GM12878 (cell line): ENCODE measurements around the gene SNRPA1. TPM values are rescaled to one million over a fixed set of nuclear protein-coding genes. Genes with fewer than 3 reads are reported as not detected.

Experiments used
- ATAC-seq: fragments of 200-7000 bp; cut with Tn5 transposase; 3 replicates; pipeline ENCODE4 v1.9.1; 2020; ENCODE audit warnings: mild to moderate bottlenecking, moderate library complexity
- BruUV-seq: library from RNA; stranded (reverse); fragments of 400-500 nt; replicated peaks from 2 replicates; lab custom pipeline; 2021; lab: Mats Ljungman, UMichigan
- CTCF ChIA-PET: fragments of 300-600 bp; sonication (Branson Sonifier 250); formaldehyde crosslinking; extraction: SDS; loops from one replicate; lab custom pipeline; 2021; ENCODE audit warnings: inconsistent platforms; lab: Yijun Ruan, JAX
- POLR2A ChIA-PET: fragments of 350-600 bp; formaldehyde crosslinking; extraction: SDS; loops from one replicate; lab custom pipeline; 2021; ENCODE audit warnings: inconsistent platforms; lab: Charles Lee
- RAD21 ChIA-PET: fragments of 300-600 bp; sonication (Branson Sonifier 250); formaldehyde crosslinking; loops from one replicate; lab custom pipeline; 2023; ENCODE audit warnings: antibody characterized with exemption; ENCODE audit not compliant: unreplicated experiment; lab: Charles Lee
- SMC1A ChIA-PET: fragments of 300-600 bp; sonication (Branson Sonifier 250); formaldehyde crosslinking; loops from one replicate; lab custom pipeline; 2023; ENCODE audit not compliant: unreplicated experiment, uncharacterized antibody; lab: Charles Lee
- DNase-seq: peaks from one replicate; pipeline ENCODE4 v3.0.0-alpha.2; 2011; ENCODE audit warnings: low read depth, low spot score
- FAIRE-seq: peaks from 3 replicates; lab custom pipeline; 2011; peaks lifted over from hg19 to GRCh38; lab: Jason Lieb, UNC
- H2AFZ ChIP-seq: 2 replicates; pipeline ENCODE4 v1.6.0; 2011; ENCODE audit warnings: low read depth, low read length, control low read depth; ENCODE audit not compliant: control insufficient read depth
- H3K27ac ChIP-seq: 2 replicates; pipeline ENCODE4 v1.5.1; 2011; ENCODE audit warnings: control low read depth; ENCODE audit not compliant: control insufficient read depth, insufficient read depth
- H3K27me3 ChIP-seq, 2 experiments: replicated peaks in 1 of 2; 2 replicates each; pipeline versions ENCODE4 v1.6.0 to v1.6.1; 2011; ENCODE audit warnings: low read length in 1 of 2; ENCODE audit not compliant: control insufficient read depth in 2 of 2, insufficient read depth in 2 of 2
- H3K36me3 ChIP-seq, 2 experiments: 2 replicates each; pipeline ENCODE4 v1.5.1; 2011; ENCODE audit warnings: low read length in 1 of 2; ENCODE audit not compliant: control insufficient read depth in 2 of 2, insufficient read depth in 2 of 2
- H3K4me1 ChIP-seq: 2 replicates; pipeline ENCODE4 v1.6.1; 2011; ENCODE audit warnings: mild to moderate bottlenecking, low read length, moderate library complexity, mixed read lengths; ENCODE audit not compliant: control insufficient read depth, insufficient read depth
- H3K4me2 ChIP-seq: 2 replicates; pipeline ENCODE4 v1.6.0; 2011; ENCODE audit warnings: control low read depth; ENCODE audit not compliant: control insufficient read depth, insufficient read depth
- H3K4me3 ChIP-seq: fragments of 200-600 bp; sonication (generic); 2 replicates; pipeline ENCODE4 v1.5.1; 2016
- H3K79me2 ChIP-seq: 2 replicates; pipeline ENCODE4 v1.6.0; 2011; ENCODE audit warnings: low read length; ENCODE audit not compliant: control insufficient read depth, insufficient read depth
- H3K9ac ChIP-seq: 2 replicates; pipeline ENCODE4 v1.8.0; 2011; ENCODE audit warnings: low read length, control low read depth, mixed read lengths; ENCODE audit not compliant: control insufficient read depth, insufficient read depth
- H3K9me3 ChIP-seq: replicated peaks from 3 replicates; pipeline ENCODE4 v1.5.1; 2011; ENCODE audit warnings: mild to moderate bottlenecking, low read length; ENCODE audit not compliant: control insufficient read depth, insufficient read depth
- H4K20me1 ChIP-seq: 2 replicates; pipeline ENCODE4 v1.6.0; 2011; ENCODE audit not compliant: control insufficient read depth, insufficient read depth
- IRF4 ChIP-seq: IDR thresholded peaks from 2 replicates; pipeline ENCODE4 v1.6.1; 2011; ENCODE audit warnings: low read depth, low read length
- LARP7 ChIP-seq: fragments of 450-650 bp; IDR thresholded peaks from 2 replicates; pipeline ENCODE4 v1.6.1; 2017; ENCODE audit warnings: mild to moderate bottlenecking
- RAD21 ChIP-seq: IDR thresholded peaks from 2 replicates; pipeline ENCODE4 v1.6.1; 2011; ENCODE audit warnings: mild to moderate bottlenecking, low read depth, low read length, moderate library complexity; ENCODE audit not compliant: insufficient read depth
- RUNX3 ChIP-seq: IDR thresholded peaks from 2 replicates; pipeline ENCODE4 v1.6.1; 2012; ENCODE audit warnings: low read length, inconsistent platforms
- SMC3 ChIP-seq: IDR thresholded peaks from 2 replicates; pipeline ENCODE4 v1.6.1; 2011; ENCODE audit warnings: low read length, improper control_type of control experiment, borderline replicate concordance
- TBL1XR1 ChIP-seq: IDR thresholded peaks from 2 replicates; pipeline ENCODE4 v1.6.1; 2012; ENCODE audit warnings: low read depth, low read length, improper control_type of control experiment
- WGBS: methylation state at CpG from one replicate; pipeline ENCODE4 v1.1.6; 2016; ENCODE audit warnings: low lambda C conversion rate; ENCODE audit not compliant: insufficient replicate concordance, insufficient coverage; ENCODE audit errors: missing lambda C conversion rate; 5-methylcytosine and 5-hydroxymethylcytosine counted together
- in situ Hi-C: fragments of 300-500 bp; cut with MboI; formaldehyde crosslinking; loops from 9 replicates; pipeline ENCODE4 v1.14.3; 2018; ENCODE audit warnings: mixed read lengths
- intact Hi-C: fragments of 100-400 bp; cut with micrococcal nuclease; formaldehyde crosslinking; loops from one replicate; pipeline ENCODE4 v1.14.2; 2022; ENCODE audit not compliant: unreplicated experiment
- polyA plus RNA-seq, 11 experiments: library from polyadenylated mRNA; depleted of rRNA in 4 of 11; unstranded in 6 of 11; stranded (reverse) in 5 of 11; fragments of >200 nt; fragmentation: Nextera tagmentation in 4 of 11; fragmentation: Illumina TruSeq in 1 of 11; extraction: Ambion mirVana in 4 of 11; extraction: Trizol in 1 of 11; gene quantifications; 1 replicate in 1 of 11; 2 replicates in 10 of 11; pipeline versions ENCODE4 v1.2.1 to v1.2.3, GENCODE V29; 2011 to 2016; ENCODE audit warnings: inconsistent platforms in 2 of 11, missing spikeins in 2 of 11, low read depth in 1 of 11
- total RNA-seq, 4 experiments: library from RNA; depleted of rRNA in 3 of 4; stranded (reverse); fragments of >200 nt in 3 of 4; fragmentation: Illumina TruSeq in 1 of 4; extraction: Trizol in 1 of 4; gene quantifications; 2 replicates each; pipeline versions ENCODE4 v1.2.1 to v1.2.3, GENCODE V29; 2013 to 2021
- TF ChIP-seq, protein P1 (sequence below), 3 experiments: IDR thresholded peaks in 2 of 3; conservative IDR thresholded peaks in 1 of 3; 2 replicates each; pipeline ENCODE4 v1.5.1; 2011; ENCODE audit warnings: low read depth in 3 of 3, low read length in 3 of 3, mild to moderate bottlenecking in 3 of 3, control low read depth in 2 of 3, moderate library complexity in 2 of 3, inconsistent platforms in 1 of 3, mixed read lengths in 1 of 3; ENCODE audit not compliant: control insufficient read depth in 2 of 3, insufficient read depth in 1 of 3; ENCODE audit errors: extremely low read depth in 1 of 3
- TF ChIP-seq, protein P2 (sequence below): fragments of 450-650 bp; formaldehyde crosslinking; IDR thresholded peaks from 2 replicates; pipeline ENCODE4 v1.5.0; 2022; ENCODE audit warnings: mild to moderate bottlenecking, missing genetic modification characterization

Gene SNRPA1
- total and polyA plus RNA-seq, 10 of the 15 experiments (the other 5 are each of a cell fraction or from before 2014, with no cell fraction given), result 59.9 to 267 (median 161) TPM

DNA sequence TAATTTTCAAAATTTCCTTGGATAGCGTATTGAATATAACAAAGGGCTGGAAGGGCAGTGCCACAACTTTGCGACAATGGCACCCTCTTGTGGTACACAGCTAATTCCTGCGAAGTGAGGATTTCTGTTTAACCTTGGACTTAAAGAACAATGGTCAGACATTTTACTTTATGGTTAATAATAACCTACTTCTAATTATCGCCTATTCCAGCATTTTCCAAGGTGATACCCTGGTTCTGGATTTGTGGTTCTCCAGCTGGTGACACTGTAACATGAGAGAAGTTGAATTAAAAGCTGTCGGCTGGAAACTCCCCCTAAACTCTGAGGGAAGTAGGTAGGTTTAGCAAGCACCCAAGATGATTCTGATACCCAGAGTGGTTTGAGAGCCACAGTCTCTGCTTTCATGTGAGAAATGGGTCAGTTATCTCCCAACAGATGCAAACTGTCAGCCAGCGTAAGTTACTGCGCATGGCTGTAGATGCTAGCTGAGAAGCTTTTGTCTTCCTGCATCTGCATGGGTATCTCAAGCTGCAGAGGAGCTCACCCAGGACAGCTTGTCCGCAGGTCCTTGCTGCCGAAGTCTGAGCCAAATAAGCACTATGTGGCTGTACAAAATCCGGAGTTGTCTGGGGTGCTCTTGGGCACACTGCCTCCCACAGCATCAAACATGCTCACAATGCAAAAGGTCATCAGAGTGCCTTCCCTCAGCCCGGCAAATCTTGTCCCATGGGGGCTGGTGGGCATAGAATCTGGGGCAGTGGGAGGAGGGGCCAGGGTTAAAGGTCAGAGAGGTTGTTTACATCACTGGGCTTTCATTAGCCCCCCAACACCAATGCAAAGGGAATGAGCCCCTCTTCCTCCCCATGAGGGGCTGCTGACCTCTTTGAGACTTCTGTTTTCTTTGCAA is 36.6 kb downstream of the SNRPA1 start (continued):
- 0 out of 2 replicates have a peak, but pooled peaks have one; percentile 34 for TF ChIP-seq TBL1XR1
- no peak for TF ChIP-seq IRF4

DNA sequence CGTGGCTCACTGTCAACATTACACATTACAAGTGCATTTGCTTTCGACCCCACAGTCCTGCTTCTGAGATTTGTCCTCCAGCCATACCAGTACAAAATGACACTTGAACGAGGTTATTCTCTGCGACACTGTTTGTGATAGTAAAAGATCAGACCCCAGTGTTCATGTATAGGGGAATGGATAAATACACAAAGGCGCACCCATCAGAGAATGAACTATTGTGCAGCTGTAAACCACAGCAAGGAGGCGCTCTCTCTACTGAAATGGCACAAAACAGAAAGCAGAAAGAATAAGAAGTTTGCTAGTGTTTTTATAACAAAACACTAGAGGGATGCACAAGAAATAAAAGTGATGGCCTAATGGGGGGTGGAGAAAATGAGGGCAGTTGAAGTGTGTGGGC is 38.3 kb downstream of the SNRPA1 start:
- Histone ChIP-seq H3K4me2 (no peak overlapping the region), H3K27me3 (no peaks in the 10 kb centered on the region), H4K20me1 (no peaks in the 10 kb centered on the region), H3K79me2 (peaks cover under 1% of the 10 kb centered on the region), H3K4me3 (no peak overlapping the region), H3K4me1 (peaks cover 6% of the 10 kb centered on the region), H3K9ac (no peak overlapping the region), H2AFZ (no peak overlapping the region), H3K36me3 (no peaks in the 10 kb centered on the region), H3K27ac (no peak overlapping the region), H3K9me3 (no peaks in the 10 kb centered on the region)
- WGBS, result 60% methylated on average over 6 of the region's 6 CpGs
- in situ Hi-C loops, result no loop called here
- POLR2A ChIA-PET, result no interaction called here
- CTCF ChIA-PET, result interaction anchor here (1.0 to 6.5 kb wide), 19 partner anchors 10 to 249 kb away, joined by 3 to 126 read pairs (median 9); partner anchors contain the start of gene SNRPA1
- TF ChIP-seq, protein P1, sequence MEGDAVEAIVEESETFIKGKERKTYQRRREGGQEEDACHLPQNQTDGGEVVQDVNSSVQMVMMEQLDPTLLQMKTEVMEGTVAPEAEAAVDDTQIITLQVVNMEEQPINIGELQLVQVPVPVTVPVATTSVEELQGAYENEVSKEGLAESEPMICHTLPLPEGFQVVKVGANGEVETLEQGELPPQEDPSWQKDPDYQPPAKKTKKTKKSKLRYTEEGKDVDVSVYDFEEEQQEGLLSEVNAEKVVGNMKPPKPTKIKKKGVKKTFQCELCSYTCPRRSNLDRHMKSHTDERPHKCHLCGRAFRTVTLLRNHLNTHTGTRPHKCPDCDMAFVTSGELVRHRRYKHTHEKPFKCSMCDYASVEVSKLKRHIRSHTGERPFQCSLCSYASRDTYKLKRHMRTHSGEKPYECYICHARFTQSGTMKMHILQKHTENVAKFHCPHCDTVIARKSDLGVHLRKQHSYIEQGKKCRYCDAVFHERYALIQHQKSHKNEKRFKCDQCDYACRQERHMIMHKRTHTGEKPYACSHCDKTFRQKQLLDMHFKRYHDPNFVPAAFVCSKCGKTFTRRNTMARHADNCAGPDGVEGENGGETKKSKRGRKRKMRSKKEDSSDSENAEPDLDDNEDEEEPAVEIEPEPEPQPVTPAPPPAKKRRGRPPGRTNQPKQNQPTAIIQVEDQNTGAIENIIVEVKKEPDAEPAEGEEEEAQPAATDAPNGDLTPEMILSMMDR (IDR thresholded peaks at IDR 0.05 in 2 of 3, conservative IDR thresholded peaks at IDR 0.05 in 1 of 3; ENCODE audit: control insufficient read depth in 2 of 3, extremely low read depth in 1 of 3, insufficient read depth in 1 of 3, low read depth in 3 of 3, low read length in 3 of 3), result peak; percentile 50 to 67 (median 61)
- TF ChIP-seq RUNX3 (peak; percentile 65), LARP7 (no peak), SMC3 (peak; percentile 52; the same call in 1 of the 2 replicates), RAD21 (peak; percentile 46)
- TF ChIP-seq, protein P2, sequence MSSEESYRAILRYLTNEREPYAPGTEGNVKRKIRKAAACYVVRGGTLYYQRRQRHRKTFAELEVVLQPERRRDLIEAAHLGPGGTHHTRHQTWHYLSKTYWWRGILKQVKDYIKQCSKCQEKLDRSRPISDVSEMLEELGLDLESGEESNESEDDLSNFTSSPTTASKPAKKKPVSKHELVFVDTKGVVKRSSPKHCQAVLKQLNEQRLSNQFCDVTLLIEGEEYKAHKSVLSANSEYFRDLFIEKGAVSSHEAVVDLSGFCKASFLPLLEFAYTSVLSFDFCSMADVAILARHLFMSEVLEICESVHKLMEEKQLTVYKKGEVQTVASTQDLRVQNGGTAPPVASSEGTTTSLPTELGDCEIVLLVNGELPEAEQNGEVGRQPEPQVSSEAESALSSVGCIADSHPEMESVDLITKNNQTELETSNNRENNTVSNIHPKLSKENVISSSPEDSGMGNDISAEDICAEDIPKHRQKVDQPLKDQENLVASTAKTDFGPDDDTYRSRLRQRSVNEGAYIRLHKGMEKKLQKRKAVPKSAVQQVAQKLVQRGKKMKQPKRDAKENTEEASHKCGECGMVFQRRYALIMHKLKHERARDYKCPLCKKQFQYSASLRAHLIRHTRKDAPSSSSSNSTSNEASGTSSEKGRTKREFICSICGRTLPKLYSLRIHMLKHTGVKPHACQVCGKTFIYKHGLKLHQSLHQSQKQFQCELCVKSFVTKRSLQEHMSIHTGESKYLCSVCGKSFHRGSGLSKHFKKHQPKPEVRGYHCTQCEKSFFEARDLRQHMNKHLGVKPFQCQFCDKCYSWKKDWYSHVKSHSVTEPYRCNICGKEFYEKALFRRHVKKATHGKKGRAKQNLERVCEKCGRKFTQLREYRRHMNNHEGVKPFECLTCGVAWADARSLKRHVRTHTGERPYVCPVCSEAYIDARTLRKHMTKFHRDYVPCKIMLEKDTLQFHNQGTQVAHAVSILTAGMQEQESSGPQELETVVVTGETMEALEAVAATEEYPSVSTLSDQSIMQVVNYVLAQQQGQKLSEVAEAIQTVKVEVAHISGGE (CRISPR knock-in tag), result no peak
- SMC1A ChIA-PET, result interaction anchor here (1.2 to 4.5 kb wide), 11 partner anchors 9 to 339 kb away, joined by 4 to 38 read pairs (median 12); partner anchors contain the start of gene LRRK1
- DNase-seq (no peak), FAIRE-seq (no peak), ATAC-seq (peak; percentile 8; the same call in 1 of the 3 replicates)
- intact Hi-C loops, result loop anchor here (5.0 kb wide), 1 partner anchor 339 kb away; the partner anchor contains the start of gene LRRK1
- RAD21 ChIA-PET, result interaction anchor here (0.9 to 5.5 kb wide), 5 partner anchors 37 to 248 kb away, joined by 3 to 69 read pairs (median 11); partner anchors contain the start of gene SNRPA1
- no TSS peak for BruUV-seq
